Astrocyte (in vitro differentiated cells and primary cell): ENCODE data around the gene PTPA.

ENCODE experiments used
- CTCF ChIP-seq: IDR thresholded peaks from 2 replicates; pipeline ENCODE4 v1.5.1; 2011; ENCODE audit warnings: low read depth, mild to moderate bottlenecking, inconsistent platforms, low read length, moderate library complexity; ENCODE audit not compliant: insufficient read depth
- EZH2 ChIP-seq: IDR thresholded peaks from 2 replicates; pipeline ENCODE4 v1.6.1; 2012; ENCODE audit warnings: mild to moderate bottlenecking, low read length, inconsistent platforms; ENCODE audit not compliant: insufficient read depth

GRCh38 chr9:129111528-129112151 lies 425 bp downstream of the PTPA start:
- TF ChIP-seq CTCF (no peak), EZH2 (no peak)
